ENCODE results near the gene ABCB8. TPM values are rescaled to one million over a fixed set of nuclear protein-coding genes. Genes with fewer than 3 reads are reported as not detected.

Gene ABCB8
- total and polyA plus RNA-seq, 2 donors (not counting 3 experiments of a cell fraction or from before 2014, with no cell fraction given), result 38.0 to 46.3 TPM

GRCh38 chr7:151035026-151035717 lies 6.9 kb downstream of the ABCB8 start:
- Histone ChIP-seq H3K27ac (ENCODE audit: insufficient read depth, low read depth, low read length) (no peak overlapping the region), H4K20me1 (replicated peaks; ENCODE audit: control insufficient read depth, extremely low read depth, insufficient read depth, low read length) (no peaks in the 10 kb centered on the region), H2AFZ (ENCODE audit: low read depth, low read length) (no peak overlapping the region), H3K36me3 (ENCODE audit: control insufficient read depth in 2 of 2, extremely low read depth in 1 of 2, insufficient read depth in 2 of 2, low read length in 2 of 2) (peaks cover 0 to 17% of the 10 kb centered on the region in 2 experiments), H3K9me3 (replicated peaks; ENCODE audit: control insufficient read depth, insufficient read depth, low read length) (no peaks in the 10 kb centered on the region), H3K9ac (replicated peaks; ENCODE audit: extremely low read depth, insufficient read depth, low read length) (no peak overlapping the region), H3K4me1 (ENCODE audit: control insufficient read depth, extremely low read depth, insufficient read depth, low read length) (peaks cover 19% of the 10 kb centered on the region), H3K79me2 (ENCODE audit: control insufficient read depth, insufficient read depth, low read length) (no peaks in the 10 kb centered on the region), H3K27me3 (ENCODE audit: control insufficient read depth in 2 of 2, insufficient read depth in 2 of 2, low read length in 2 of 2) (no peaks in the 10 kb centered on the region), H3K4me2 (ENCODE audit: insufficient read depth, low read length) (no peak overlapping the region), H3K4me3 (replicated peaks in 1 of 3; ENCODE audit: insufficient read depth in 1 of 3, low read depth in 1 of 3, low read length in 3 of 3) (no peak overlapping the region), H3K9me1 (replicated peaks; ENCODE audit: control insufficient read depth, extremely low read depth, insufficient read depth, low read length) (no peaks in the 10 kb centered on the region)
- ChIA-PET CTCF (no interaction called here), POLR2A (no interaction called here)
- FAIRE-seq, result no peak
- TF ChIP-seq POLR2A (IDR thresholded peaks at IDR 0.05; ENCODE audit: low read depth, low read length) (no peak), GATA2 (IDR thresholded peaks at IDR 0.05; ENCODE audit: insufficient read depth, insufficient read length, low read depth, low read length) (no peak), FOS (IDR thresholded peaks at IDR 0.05; ENCODE audit: borderline replicate concordance, insufficient read depth, low read length) (no peak), MYC (IDR thresholded peaks at IDR 0.05; ENCODE audit: low read depth, low read length) (no peak), POLR2AphosphoS5 (IDR thresholded peaks at IDR 0.05; ENCODE audit: insufficient read depth, low read depth, low read length) (no peak), EZH2 (IDR thresholded peaks at IDR 0.05; ENCODE audit: borderline replicate concordance, low read depth, low read length, severe bottlenecking) (no peak), JUN (IDR thresholded peaks at IDR 0.05; ENCODE audit: borderline replicate concordance, insufficient read depth, insufficient read length, low read depth) (no peak), MAX (IDR thresholded peaks at IDR 0.05; ENCODE audit: insufficient read depth, insufficient read length) (no peak), CTCF (IDR thresholded peaks at IDR 0.05; ENCODE audit: extremely low read depth in 1 of 2, insufficient read depth in 1 of 2, low read depth in 1 of 2, low read length in 2 of 2) (no peak)
- no TSS peak for BruUV-seq (replicated peaks)
- no peak for DNase-seq (ENCODE audit: low read depth, low spot score)
- intact Hi-C loops (cut with micrococcal nuclease) (no loop called here), dilution Hi-C loops (cut with MboI; ENCODE audit: extremely low pct_ligation_motif_present, low sequenced_read_pairs) (no loop called here)

All from endothelial cell of umbilical vein (primary cell).